MV-4-11 (cell line): ENCODE results near the gene SLC43A3.
"Not testable (repeated sequence)": the region's sequence is repeated elsewhere in the genome, so short reads cannot be mapped to it uniquely, and the experiment has no call there.

Experiments used
- DNase-seq: peaks from one replicate; lab custom pipeline; 2025; lab: John Stamatoyannopoulos, UW

Gene SLC43A3

GRCh38 chr11:57379732-57380131 lies 47.2 kb downstream of the SLC43A3 start:
- DNase-seq = no peak

DNA sequence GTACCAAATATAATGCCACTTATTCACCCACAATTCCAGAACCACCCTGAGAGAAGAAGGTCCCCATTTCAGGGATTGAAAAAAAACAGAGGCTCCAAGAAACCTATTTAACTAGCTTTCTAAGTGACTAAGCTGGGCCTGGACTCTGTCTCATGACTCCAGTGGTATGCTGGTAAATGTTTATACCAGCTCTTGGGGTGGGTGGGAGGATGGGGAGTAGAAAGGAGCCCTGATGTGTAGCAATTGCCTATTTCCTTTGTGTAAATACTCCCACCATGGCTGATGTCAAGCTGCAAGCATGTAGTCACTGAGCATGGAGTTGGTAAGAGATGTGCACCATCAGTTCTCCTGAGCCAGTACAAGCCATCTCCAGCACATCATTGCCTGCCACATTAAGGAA lies 48.7 kb downstream of the SLC43A3 start:
- DNase-seq = no peak

DNA sequence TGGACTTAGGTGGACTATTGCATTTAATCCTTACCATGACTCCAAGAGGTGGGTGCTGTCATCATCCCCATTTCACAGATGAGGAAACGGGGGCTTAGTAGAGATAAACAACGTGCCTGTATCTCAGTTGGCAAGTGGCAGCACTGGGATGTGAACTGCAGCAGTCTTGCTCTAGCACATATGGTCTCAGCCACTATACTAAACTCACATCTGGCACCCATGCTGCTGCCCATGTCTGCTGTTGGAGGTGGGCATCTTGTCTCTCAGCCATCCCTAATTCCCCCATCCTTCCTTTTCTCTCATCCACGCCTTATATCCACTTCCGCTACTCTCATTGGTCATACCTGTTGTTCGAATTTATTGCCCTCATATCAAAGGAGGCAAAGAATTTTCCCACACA lies 49.8 kb downstream of the SLC43A3 start:
- no peak for DNase-seq

DNA sequence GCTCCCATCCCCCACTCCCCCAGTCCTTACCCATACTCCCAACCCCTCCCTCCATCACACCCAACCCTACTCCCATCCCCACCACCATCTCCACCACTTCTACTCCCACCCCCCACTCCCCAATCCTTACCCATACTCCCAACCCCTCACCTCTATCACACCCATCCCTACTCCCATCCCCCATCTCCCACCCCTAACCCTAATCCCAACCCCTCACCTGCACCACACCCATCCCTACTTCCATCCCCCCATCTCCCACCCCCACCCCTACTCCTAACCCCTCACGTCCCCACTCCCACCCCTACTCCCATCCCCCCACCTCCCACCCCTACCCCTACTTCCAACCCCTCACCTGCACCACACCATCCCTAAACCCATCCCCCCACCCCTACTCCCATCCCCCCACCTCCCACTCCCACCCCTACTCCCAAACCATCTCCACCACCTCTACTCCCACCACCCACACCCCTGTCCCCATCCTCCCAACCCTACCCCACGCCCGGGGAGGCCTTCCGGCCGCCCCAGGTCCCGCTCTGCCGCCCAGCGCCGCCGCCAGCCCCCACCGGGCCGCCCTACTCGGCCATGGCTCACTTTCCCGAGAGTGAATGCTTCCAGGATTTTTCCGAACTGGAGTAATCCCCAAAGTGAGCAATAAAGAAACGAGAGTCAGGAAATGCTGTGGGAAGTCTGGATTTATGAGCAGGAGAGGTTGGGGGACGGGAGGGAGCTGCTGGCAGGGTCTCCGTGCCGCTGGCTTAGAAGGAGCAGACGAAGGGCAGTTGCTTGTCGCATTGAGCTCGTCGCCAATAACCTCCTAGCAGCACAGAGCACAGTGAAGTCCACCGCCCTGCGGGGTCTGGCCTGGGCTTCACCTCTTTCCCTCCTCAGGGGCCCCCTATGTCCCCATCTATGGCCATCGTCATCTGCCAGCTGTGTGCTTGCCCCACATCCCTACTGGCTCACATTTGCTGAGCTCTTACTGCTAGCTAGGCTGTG lies 50.5 kb downstream of the SLC43A3 start:
- no peak for DNase-seq

GRCh38 chr11:57375490-57375889 lies 51.4 kb downstream of the SLC43A3 start:
- DNase-seq = no peak

DNA sequence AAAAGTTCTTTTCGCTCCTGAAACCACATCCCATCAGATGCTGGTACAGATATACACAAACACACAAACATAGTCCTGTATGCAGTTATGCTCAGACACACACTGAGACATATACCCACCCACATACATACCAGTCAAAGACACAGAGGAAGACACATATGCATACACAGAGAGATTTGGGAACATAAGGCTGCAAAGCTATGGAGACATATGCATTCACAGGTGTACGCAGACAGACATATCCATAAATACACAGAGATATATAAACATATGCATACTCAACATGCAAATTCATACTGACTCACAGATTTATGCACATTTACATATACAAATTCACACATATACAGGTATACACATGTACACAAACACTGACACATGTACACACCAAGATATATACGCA lies 52.0 kb downstream of the SLC43A3 start:
- no peak for DNase-seq

DNA sequence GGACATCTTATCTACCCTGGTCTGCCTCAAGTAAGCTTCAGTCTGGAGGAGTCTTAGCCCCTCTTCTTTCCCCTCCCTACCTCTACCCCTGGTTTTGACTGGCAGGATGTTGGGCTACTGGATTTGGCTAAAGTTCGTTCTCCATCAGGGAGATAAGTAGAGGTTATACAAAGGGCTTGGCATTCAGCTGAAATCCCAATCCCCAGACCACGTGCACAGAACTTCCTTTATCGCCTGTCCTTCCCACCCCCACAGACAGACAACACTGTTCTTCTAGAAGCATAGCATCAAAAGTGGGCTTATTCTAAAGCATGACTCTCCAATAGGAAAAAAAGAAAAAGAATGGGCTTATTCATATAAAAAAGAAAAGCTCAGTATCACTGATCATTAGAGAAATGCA lies 53.8 kb downstream of the SLC43A3 start:
- DNase-seq = no peak

GRCh38 chr11:57370941-57371340 lies 56.0 kb downstream of the SLC43A3 start:
- DNase-seq = no peak

- no peak for DNase-seq
Observed at GRCh38 chr11:57370251-57370650, 56.7 kb downstream of the SLC43A3 start.

- DNase-seq = no peak
Observed at GRCh38 chr11:57368845-57369232, 58.1 kb downstream of the SLC43A3 start.

GRCh38 chr11:57368106-57368844 lies 58.6 kb downstream of the SLC43A3 start:
- DNase-seq = no peak

- no peak for DNase-seq
Observed at GRCh38 chr11:57364851-57365660, 61.9 kb downstream of the SLC43A3 start.

- DNase-seq = no peak
Observed at GRCh38 chr11:57363131-57364080, 63.5 kb downstream of the SLC43A3 start.

- DNase-seq = no peak
Observed at GRCh38 chr11:57361926-57362325, 65.0 kb downstream of the SLC43A3 start.

GRCh38 chr11:57361420-57361819 lies 65.5 kb downstream of the SLC43A3 start:
- DNase-seq = not testable (repeated sequence)

DNA sequence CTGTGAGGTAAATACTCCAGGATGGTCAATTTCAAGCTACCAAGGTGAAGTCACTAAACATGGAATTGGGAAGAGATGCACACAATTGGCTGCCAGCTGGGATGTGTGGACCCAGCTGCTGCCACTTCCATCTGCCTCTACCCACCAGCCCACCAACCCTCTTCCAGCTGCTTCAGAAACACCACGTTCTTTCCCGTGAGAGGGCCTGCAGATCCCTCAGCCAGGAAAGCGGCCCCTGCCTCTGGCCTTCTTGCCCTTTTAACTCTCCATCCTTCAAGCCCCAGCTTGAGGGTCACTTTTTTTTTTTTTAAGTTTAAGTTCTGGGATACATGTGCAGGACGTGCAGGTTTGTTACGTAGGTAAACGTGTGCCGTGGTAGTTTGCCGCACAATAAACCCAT lies 65.9 kb downstream of the SLC43A3 start:
- no peak for DNase-seq

DNA sequence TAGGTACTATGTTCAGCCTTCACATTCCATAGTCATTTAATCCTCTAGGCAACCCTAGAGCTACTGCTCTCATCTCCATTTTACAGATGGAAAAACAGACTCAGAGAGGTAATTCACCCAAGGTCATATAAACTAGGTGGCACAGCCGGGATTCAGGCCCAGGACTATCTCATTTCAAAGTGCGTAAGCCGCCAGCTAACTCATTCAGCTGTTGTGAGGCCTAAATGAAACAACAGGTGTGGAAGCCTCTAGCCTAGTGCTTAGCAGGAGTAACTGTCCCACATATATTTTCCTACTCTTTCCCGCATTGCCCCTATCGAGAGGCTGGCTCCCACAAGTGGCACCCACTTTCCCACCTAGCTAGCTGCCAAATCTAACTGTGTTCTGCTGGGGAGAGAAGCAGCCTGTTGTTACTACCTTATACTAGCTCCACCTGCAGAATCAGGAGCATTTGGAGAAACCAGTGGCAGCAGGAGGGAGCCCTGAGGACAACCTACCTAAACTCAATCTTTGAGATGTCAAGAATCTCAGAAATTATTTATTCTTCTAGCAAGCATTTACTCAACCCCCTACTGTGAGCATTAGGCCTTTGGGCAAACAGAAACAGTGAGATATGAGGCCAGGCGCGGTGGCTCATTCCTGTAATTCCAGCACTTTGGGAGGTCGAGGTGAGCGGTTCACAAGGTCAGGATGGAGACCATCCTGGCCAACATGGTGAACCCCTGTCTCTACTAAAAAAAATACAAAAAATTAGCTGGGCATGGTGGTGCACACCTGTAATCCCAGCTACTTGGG lies 66.8 kb downstream of the SLC43A3 start:
- DNase-seq = no peak

DNA sequence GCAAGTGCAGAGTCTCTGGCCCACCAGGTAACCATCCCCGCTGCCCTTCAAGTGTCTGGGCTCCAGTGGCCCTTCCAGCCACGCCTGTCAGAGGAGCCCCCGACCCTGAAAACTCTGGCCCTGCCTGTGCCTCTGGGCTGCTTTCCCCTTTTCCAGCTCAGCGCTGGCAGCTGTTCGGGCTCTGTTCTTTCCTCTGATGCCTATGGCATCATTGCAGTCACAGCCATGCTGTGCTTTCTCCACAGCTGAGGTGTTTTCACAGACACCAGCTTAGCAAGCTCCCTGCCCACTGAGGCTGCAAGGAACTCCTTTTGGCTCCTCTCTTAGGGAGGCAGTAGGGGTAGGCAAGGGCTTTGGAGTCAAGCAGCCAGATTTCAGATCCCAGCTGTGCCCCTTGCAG lies 67.5 kb downstream of the SLC43A3 start:
- DNase-seq = no peak

DNA sequence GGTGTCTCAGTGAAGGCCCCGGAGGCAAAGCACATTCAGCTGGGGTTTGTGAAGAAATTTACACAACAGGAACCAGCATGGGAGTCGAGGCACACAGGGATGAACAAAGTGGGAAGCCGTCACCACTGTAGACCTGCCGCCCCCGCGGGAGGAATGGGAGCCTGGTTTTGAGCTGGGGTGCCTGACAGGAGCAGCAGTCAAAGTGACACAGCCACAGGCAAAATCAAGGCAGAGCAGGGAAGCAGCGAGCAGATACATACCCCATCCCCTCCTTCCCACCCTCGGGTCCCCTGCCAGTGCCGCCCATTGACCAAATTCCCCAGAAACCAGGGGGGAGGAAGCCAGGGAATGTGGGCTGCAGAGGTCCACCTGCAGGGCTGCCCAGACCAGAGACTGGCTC lies 67.9 kb downstream of the SLC43A3 start:
- DNase-seq = no peak

GRCh38 chr11:57358543-57358961 lies 68.4 kb downstream of the SLC43A3 start:
- DNase-seq = peak; percentile 9
